DND-41 (cell line): ENCODE data around the gene ABLIM3.

ENCODE experiments used
- ATAC-seq: fragments of 200-7000 bp; cut with Tn5 transposase; 3 replicates; pipeline ENCODE4 v1.9.1; 2021; ENCODE audit warnings: low read depth; ENCODE audit not compliant: insufficient read depth
- DNase-seq: peaks from one replicate; pipeline ENCODE4 v3.0.0-alpha.2; 2020
- H2AFZ ChIP-seq: 2 replicates; pipeline ENCODE4 v1.6.0; 2012; ENCODE audit warnings: low read depth, low read length
- H3K27ac ChIP-seq: 2 replicates; pipeline ENCODE4 v1.5.1; 2012; ENCODE audit warnings: low read length, inconsistent platforms
- H3K27me3 ChIP-seq: fragments of 200-600 bp; sonication (generic); 2 replicates; pipeline ENCODE4 v1.6.0; 2012; ENCODE audit warnings: low read length, mild to moderate bottlenecking, inconsistent platforms; ENCODE audit not compliant: insufficient read depth, poor library complexity
- H3K36me3 ChIP-seq: 2 replicates; pipeline ENCODE4 v1.5.1; 2012; ENCODE audit warnings: low read length, inconsistent platforms; ENCODE audit not compliant: insufficient read depth
- H3K4me1 ChIP-seq: 2 replicates; pipeline ENCODE4 v1.5.1; 2012; ENCODE audit warnings: mild to moderate bottlenecking, low read length; ENCODE audit not compliant: insufficient read depth
- H3K4me2 ChIP-seq: 2 replicates; pipeline ENCODE4 v1.6.0; 2012; ENCODE audit warnings: mild to moderate bottlenecking, moderate library complexity, low read length, inconsistent platforms; ENCODE audit not compliant: insufficient read depth
- H3K4me3 ChIP-seq, 2 experiments: fragments of 200-600 bp in 1 of 2; shearing (Covaris generic) in 1 of 2; 2 replicates each; pipeline ENCODE4 v1.5.1; 2012 to 2016; ENCODE audit warnings: inconsistent platforms in 2 of 2, low read length in 2 of 2, mild to moderate bottlenecking in 2 of 2, low read depth in 1 of 2, moderate library complexity in 1 of 2
- H3K79me2 ChIP-seq: 2 replicates; pipeline ENCODE4 v1.6.0; 2012; ENCODE audit warnings: low read length, inconsistent platforms; ENCODE audit not compliant: insufficient read depth
- H3K9ac ChIP-seq: 2 replicates; pipeline ENCODE4 v1.6.0; 2012; ENCODE audit warnings: low read depth, mild to moderate bottlenecking, inconsistent platforms, low read length, moderate library complexity
- H3K9me3 ChIP-seq: 2 replicates; pipeline ENCODE4 v1.5.1; 2012; ENCODE audit warnings: low read length, moderate library complexity, mild to moderate bottlenecking, inconsistent platforms; ENCODE audit not compliant: insufficient read depth, severe bottlenecking
- H4K20me1 ChIP-seq: 2 replicates; pipeline ENCODE4 v1.6.0; 2012; ENCODE audit warnings: low read length; ENCODE audit not compliant: insufficient read depth
- CTCF ChIP-seq: IDR thresholded peaks from 2 replicates; pipeline ENCODE4 v1.5.1; 2012; ENCODE audit warnings: borderline replicate concordance, low read length, moderate library complexity, mild to moderate bottlenecking; ENCODE audit not compliant: poor library complexity, severe bottlenecking; ENCODE audit errors: extremely low read depth
- EZH2 ChIP-seq: IDR thresholded peaks from 3 replicates; pipeline ENCODE4 v1.6.1; 2012; ENCODE audit warnings: borderline replicate concordance, low read depth, mild to moderate bottlenecking, moderate library complexity, low read length, inconsistent platforms; ENCODE audit not compliant: severe bottlenecking

ABLIM3 gene

GRCh38 chr5:149267241-149267973, 126.1 kb downstream of the ABLIM3 start:
- no peaks in the 10 kb centered on the region for H3K27me3 ChIP-seq
- no peaks in the 10 kb centered on the region for H3K36me3 ChIP-seq
- TF ChIP-seq CTCF = no peak
- no peak for TF ChIP-seq EZH2
- H2AFZ ChIP-seq = no peak overlapping the region
- no peak overlapping the region for H3K4me2 ChIP-seq
- no peaks in the 10 kb centered on the region for H3K4me1 ChIP-seq
- peaks cover 9% of the 10 kb centered on the region for H3K9me3 ChIP-seq
- H3K27ac ChIP-seq = no peak overlapping the region
- H3K9ac ChIP-seq = no peak overlapping the region
- no peak for DNase-seq
- H3K79me2 ChIP-seq = no peaks in the 10 kb centered on the region
- no peak overlapping the region for H3K4me3 ChIP-seq
- no peak for ATAC-seq
- H4K20me1 ChIP-seq = no peaks in the 10 kb centered on the region

GRCh38 chr5:149268928-149269557, 127.8 kb downstream of the ABLIM3 start:
- H4K20me1 ChIP-seq = no peaks in the 10 kb centered on the region
- H3K4me2 ChIP-seq = no peak overlapping the region
- no peak overlapping the region for H3K9ac ChIP-seq
- H3K4me3 ChIP-seq = no peak overlapping the region
- no peak for DNase-seq
- H3K9me3 ChIP-seq = peaks cover 9% of the 10 kb centered on the region
- TF ChIP-seq CTCF (peak; percentile 78), EZH2 (no peak)
- H3K27me3 ChIP-seq = no peaks in the 10 kb centered on the region
- H3K4me1 ChIP-seq = no peaks in the 10 kb centered on the region
- no peak overlapping the region for H2AFZ ChIP-seq
- no peak overlapping the region for H3K27ac ChIP-seq
- H3K79me2 ChIP-seq = no peaks in the 10 kb centered on the region
- peak; percentile 77 for ATAC-seq
- H3K36me3 ChIP-seq = no peaks in the 10 kb centered on the region

GRCh38 chr5:149271195-149271715, 130.0 kb downstream of the ABLIM3 start:
- DNase-seq (no peak), ATAC-seq (no peak)
- Histone ChIP-seq H3K27me3 (no peaks in the 10 kb centered on the region), H3K4me3 (no peak overlapping the region), H3K79me2 (no peaks in the 10 kb centered on the region), H3K4me1 (no peaks in the 10 kb centered on the region), H3K36me3 (no peaks in the 10 kb centered on the region), H3K4me2 (no peak overlapping the region), H3K27ac (no peak overlapping the region), H3K9me3 (peaks cover 9% of the 10 kb centered on the region), H2AFZ (no peak overlapping the region), H4K20me1 (no peaks in the 10 kb centered on the region), H3K9ac (no peak overlapping the region)
- TF ChIP-seq EZH2 = no peak
- TF ChIP-seq CTCF = no peak
